Activated naive CD4-positive, alpha-beta T cell treated with anti-CD3 and anti-CD28 coated beads, Interleukin-2, amount 50 U/mL, for 24 hours (primary cell): ENCODE results near the gene CFAP119.
A peak's percentile ranks its signal among the peaks of the same experiment; 100 is the strongest.

Experiments used
- H3K27ac Mint-ChIP-seq: one replicate; pipeline ENCODE4 v1.8.0; 2021; ENCODE audit warnings: mild to moderate bottlenecking, mixed read lengths
- H3K27me3 Mint-ChIP-seq: one replicate; pipeline ENCODE4 v1.8.0; 2021; ENCODE audit warnings: mixed read lengths
- H3K36me3 Mint-ChIP-seq: one replicate; pipeline ENCODE4 v1.8.0; 2021; ENCODE audit warnings: mixed read lengths
- H3K4me1 Mint-ChIP-seq: one replicate; pipeline ENCODE4 v1.8.0; 2021; ENCODE audit warnings: mixed read lengths
- H3K4me3 Mint-ChIP-seq: one replicate; pipeline ENCODE4 v1.8.0; 2021; ENCODE audit warnings: mild to moderate bottlenecking, mixed read lengths
- H3K9me3 Mint-ChIP-seq: one replicate; pipeline ENCODE4 v1.8.0; 2021; ENCODE audit warnings: mixed read lengths

Gene CFAP119

GRCh38 chr16:30771726-30772125 lies 9.9 kb upstream of the CFAP119 start:
- H3K27ac Mint-ChIP-seq = no peak overlapping the region
- H3K9me3 Mint-ChIP-seq = no peaks in the 10 kb centered on the region
- H3K36me3 Mint-ChIP-seq = peaks cover 17% of the 10 kb centered on the region
- peaks cover 17% of the 10 kb centered on the region for H3K4me1 Mint-ChIP-seq
- no peaks in the 10 kb centered on the region for H3K27me3 Mint-ChIP-seq
- no peak overlapping the region for H3K4me3 Mint-ChIP-seq

GRCh38 chr16:30769379-30770089 lies 7.7 kb upstream of the CFAP119 start:
- no peaks in the 10 kb centered on the region for H3K27me3 Mint-ChIP-seq
- H3K4me1 Mint-ChIP-seq = peaks cover 10% of the 10 kb centered on the region
- H3K36me3 Mint-ChIP-seq = peaks cover 21% of the 10 kb centered on the region
- no peak overlapping the region for H3K4me3 Mint-ChIP-seq
- no peak overlapping the region for H3K27ac Mint-ChIP-seq
- no peaks in the 10 kb centered on the region for H3K9me3 Mint-ChIP-seq

- peaks cover 19% of the 10 kb centered on the region for H3K36me3 Mint-ChIP-seq
- H3K27ac Mint-ChIP-seq = no peak overlapping the region
- H3K4me3 Mint-ChIP-seq = no peak overlapping the region
- no peaks in the 10 kb centered on the region for H3K27me3 Mint-ChIP-seq
- peaks cover 12% of the 10 kb centered on the region for H3K4me1 Mint-ChIP-seq
- no peaks in the 10 kb centered on the region for H3K9me3 Mint-ChIP-seq
These were observed 6.8 kb upstream of the CFAP119 start for GRCh38 chr16:30768583-30769181.

GRCh38 chr16:30767767-30768465 lies 6.1 kb upstream of the CFAP119 start:
- Mint-ChIP-seq H3K27ac (no peak overlapping the region), H3K9me3 (no peaks in the 10 kb centered on the region), H3K27me3 (no peaks in the 10 kb centered on the region), H3K4me1 (peaks cover 18% of the 10 kb centered on the region), H3K36me3 (peaks cover 19% of the 10 kb centered on the region), H3K4me3 (no peak overlapping the region)

- Mint-ChIP-seq H3K27ac (no peak overlapping the region), H3K4me3 (no peak overlapping the region)
These were observed 5.0 kb upstream of the CFAP119 start for GRCh38 chr16:30766933-30767284.

GRCh38 chr16:30766206-30766932 lies 4.5 kb upstream of the CFAP119 start:
- Mint-ChIP-seq H3K4me1 (peaks cover 13% of the 10 kb centered on the region), H3K27me3 (no peaks in the 10 kb centered on the region), H3K4me3 (no peak overlapping the region), H3K9me3 (no peaks in the 10 kb centered on the region), H3K36me3 (peaks cover 12% of the 10 kb centered on the region), H3K27ac (no peak overlapping the region)

More at GRCh38 chr16:30766933-30767284, 5.0 kb upstream of the CFAP119 start:
- Mint-ChIP-seq H3K4me1 (peaks cover 13% of the 10 kb centered on the region), H3K27me3 (no peaks in the 10 kb centered on the region), H3K36me3 (peaks cover 14% of the 10 kb centered on the region), H3K9me3 (no peaks in the 10 kb centered on the region)

- Mint-ChIP-seq H3K27me3 (no peaks in the 10 kb centered on the region), H3K4me1 (peaks cover 22% of the 10 kb centered on the region), H3K27ac (no peak overlapping the region), H3K36me3 (peaks cover 12% of the 10 kb centered on the region), H3K9me3 (no peaks in the 10 kb centered on the region), H3K4me3 (no peak overlapping the region)
These were observed 3.1 kb upstream of the CFAP119 start for GRCh38 chr16:30764816-30765465.

- peaks cover 12% of the 10 kb centered on the region for H3K36me3 Mint-ChIP-seq
- H3K4me3 Mint-ChIP-seq = peak overlapping the region; percentile 96
- no peaks in the 10 kb centered on the region for H3K9me3 Mint-ChIP-seq
- H3K27ac Mint-ChIP-seq = no peak overlapping the region
- H3K27me3 Mint-ChIP-seq = no peaks in the 10 kb centered on the region
- H3K4me1 Mint-ChIP-seq = peaks cover 22% of the 10 kb centered on the region
These were observed 2.2 kb upstream of the CFAP119 start for GRCh38 chr16:30764086-30764485.

- Mint-ChIP-seq H3K27ac (peak overlapping the region; percentile 88), H3K27me3 (no peaks in the 10 kb centered on the region), H3K36me3 (peaks cover 9% of the 10 kb centered on the region)
These were observed 1.3 kb upstream of the CFAP119 start for GRCh38 chr16:30762991-30763725.

GRCh38 chr16:30761427-30761927 lies 385 bp downstream of the CFAP119 start:
- Mint-ChIP-seq H3K27me3 (no peaks in the 10 kb centered on the region), H3K36me3 (peaks cover 8% of the 10 kb centered on the region), H3K9me3 (no peaks in the 10 kb centered on the region), H3K27ac (peak overlapping the region; percentile 88), H3K4me1 (peaks cover 22% of the 10 kb centered on the region), H3K4me3 (peak overlapping the region; percentile 96)

More at GRCh38 chr16:30762991-30763725, 1.3 kb upstream of the CFAP119 start:
- Mint-ChIP-seq H3K4me3 (peak overlapping the region; percentile 96), H3K9me3 (no peaks in the 10 kb centered on the region), H3K4me1 (peaks cover 22% of the 10 kb centered on the region)

GRCh38 chr16:30760577-30761426 lies 1.1 kb downstream of the CFAP119 start:
- Mint-ChIP-seq H3K27me3 (no peaks in the 10 kb centered on the region), H3K4me3 (peak overlapping the region; percentile 96), H3K36me3 (peaks cover 7% of the 10 kb centered on the region), H3K27ac (peak overlapping the region; percentile 80), H3K4me1 (peaks cover 22% of the 10 kb centered on the region), H3K9me3 (no peaks in the 10 kb centered on the region)

- H3K9me3 Mint-ChIP-seq = no peaks in the 10 kb centered on the region
- H3K4me1 Mint-ChIP-seq = peaks cover 22% of the 10 kb centered on the region
- peak overlapping the region; percentile 96 for H3K4me3 Mint-ChIP-seq
- no peak overlapping the region for H3K27ac Mint-ChIP-seq
- H3K36me3 Mint-ChIP-seq = peaks cover 2% of the 10 kb centered on the region
- H3K27me3 Mint-ChIP-seq = no peaks in the 10 kb centered on the region
These were observed 1.8 kb downstream of the CFAP119 start for GRCh38 chr16:30760001-30760559.

- Mint-ChIP-seq H3K4me3 (peak overlapping the region; percentile 7), H3K4me1 (peaks cover 22% of the 10 kb centered on the region), H3K36me3 (peaks cover 2% of the 10 kb centered on the region), H3K27ac (peak overlapping the region; percentile 46), H3K9me3 (no peaks in the 10 kb centered on the region), H3K27me3 (no peaks in the 10 kb centered on the region)
These were observed 2.8 kb downstream of the CFAP119 start for GRCh38 chr16:30758988-30759491.
